Calu3 (cell line): Measurements from ENCODE around the gene MUTYH. TPM values are rescaled to one million over a fixed set of nuclear protein-coding genes. Genes with fewer than 3 reads are reported as not detected.
A peak's percentile ranks its signal among the peaks of the same experiment; 100 is the strongest.

Experiments
- BruUV-seq: library from RNA; stranded (reverse); fragments of 400-500 nt; replicated peaks from 2 replicates; lab custom pipeline; 2021; lab: Mats Ljungman, UMichigan
- CTCF ChIA-PET: fragments of 300-600 bp; sonication (Branson Sonifier 250); formaldehyde crosslinking; loops from one replicate; lab custom pipeline; 2022; ENCODE audit warnings: antibody characterized with exemption; lab: Charles Lee
- DNase-seq: peaks from one replicate; pipeline ENCODE4 v3.0.0; 2022
- H3K27ac Mint-ChIP-seq: one replicate; pipeline ENCODE4 v1.8.0; 2022; ENCODE audit warnings: mixed read lengths; ENCODE audit not compliant: unreplicated experiment
- H3K27me3 Mint-ChIP-seq: one replicate; pipeline ENCODE4 v1.8.0; 2022; ENCODE audit warnings: mixed read lengths; ENCODE audit not compliant: unreplicated experiment
- H3K36me3 Mint-ChIP-seq: one replicate; pipeline ENCODE4 v1.8.0; 2022; ENCODE audit warnings: mild to moderate bottlenecking, moderate library complexity, mixed read lengths; ENCODE audit not compliant: insufficient read depth, unreplicated experiment
- H3K4me1 Mint-ChIP-seq: one replicate; pipeline ENCODE4 v1.8.0; 2022; ENCODE audit warnings: mild to moderate bottlenecking, low read depth, mixed read lengths; ENCODE audit not compliant: unreplicated experiment
- H3K4me3 Mint-ChIP-seq: one replicate; pipeline ENCODE4 v1.8.0; 2022; ENCODE audit warnings: mild to moderate bottlenecking, low read depth, moderate library complexity, mixed read lengths; ENCODE audit not compliant: unreplicated experiment
- H3K9me3 Mint-ChIP-seq: one replicate; pipeline ENCODE4 v1.8.0; 2022; ENCODE audit warnings: low read depth, mixed read lengths; ENCODE audit not compliant: unreplicated experiment
- CTCF ChIP-seq: fragments of 200-600 bp; IDR thresholded peaks from one replicate; pipeline ENCODE4 v1.8.0; 2022; ENCODE audit warnings: antibody characterized with exemption; ENCODE audit not compliant: unreplicated experiment
- intact Hi-C: fragments of 100-400 bp; cut with micrococcal nuclease; formaldehyde crosslinking; loops from one replicate; pipeline ENCODE4 v1.10.0; 2022; ENCODE audit not compliant: unreplicated experiment
- total RNA-seq: library from RNA; stranded (reverse); gene quantifications from 2 replicates; pipeline ENCODE4 v1.2.3, GENCODE V29; 2022

MUTYH gene
- total RNA-seq, 1 experiment from 2014 or later, result 48.1 TPM

- no peaks in the 10 kb centered on the region for H3K27me3 Mint-ChIP-seq
- peak overlapping the region; percentile 15 for H3K4me3 Mint-ChIP-seq
- CTCF ChIA-PET, result interaction anchor here (0.6 to 1.1 kb wide), 2 partner anchors 11 to 22 kb away, joined by 3 read pairs; no protein-coding TSS in a partner anchor
- H3K36me3 Mint-ChIP-seq, result peaks cover 30% of the 10 kb centered on the region
- DNase-seq, result no peak
- peaks cover 4% of the 10 kb centered on the region for H3K9me3 Mint-ChIP-seq
- peak overlapping the region; percentile 37 for H3K27ac Mint-ChIP-seq
- intact Hi-C loops, result no loop called here
- no peak for TF ChIP-seq CTCF
- no TSS peak for BruUV-seq
- peaks cover 44% of the 10 kb centered on the region for H3K4me1 Mint-ChIP-seq
Observed at GRCh38 chr1:45335855-45336324, 4.3 kb downstream of the MUTYH start.

GRCh38 chr1:45334308-45335245 is 5.7 kb downstream of the MUTYH start:
- peaks cover 23% of the 10 kb centered on the region for H3K36me3 Mint-ChIP-seq
- TF ChIP-seq CTCF, result no peak
- BruUV-seq, result no TSS peak
- intact Hi-C loops, result no loop called here
- no peak overlapping the region for H3K4me3 Mint-ChIP-seq
- CTCF ChIA-PET, result no interaction called here
- no peak overlapping the region for H3K27ac Mint-ChIP-seq
- H3K4me1 Mint-ChIP-seq, result peaks cover 47% of the 10 kb centered on the region
- no peaks in the 10 kb centered on the region for H3K27me3 Mint-ChIP-seq
- H3K9me3 Mint-ChIP-seq, result peaks cover 4% of the 10 kb centered on the region
- no peak for DNase-seq

GRCh38 chr1:45332346-45332720 is 7.9 kb downstream of the MUTYH start:
- intact Hi-C loops, result no loop called here
- Mint-ChIP-seq H3K36me3 (peaks cover 21% of the 10 kb centered on the region), H3K27me3 (no peaks in the 10 kb centered on the region), H3K4me1 (peaks cover 51% of the 10 kb centered on the region), H3K9me3 (no peaks in the 10 kb centered on the region), H3K4me3 (no peak overlapping the region), H3K27ac (no peak overlapping the region)
- CTCF ChIA-PET, result no interaction called here
- DNase-seq, result no peak
- no peak for TF ChIP-seq CTCF
- no TSS peak for BruUV-seq

GRCh38 chr1:45331436-45332345 is 8.5 kb downstream of the MUTYH start:
- intact Hi-C loops, result no loop called here
- CTCF ChIA-PET, result no interaction called here
- no peak overlapping the region for H3K4me3 Mint-ChIP-seq
- H3K4me1 Mint-ChIP-seq, result peaks cover 45% of the 10 kb centered on the region
- H3K9me3 Mint-ChIP-seq, result no peaks in the 10 kb centered on the region
- H3K27me3 Mint-ChIP-seq, result no peaks in the 10 kb centered on the region
- no peak for DNase-seq
- TF ChIP-seq CTCF, result no peak
- no TSS peak for BruUV-seq
- H3K36me3 Mint-ChIP-seq, result peaks cover 28% of the 10 kb centered on the region
- H3K27ac Mint-ChIP-seq, result no peak overlapping the region
